ENCODE data around the gene TKTL2.
A peak's percentile ranks its signal among the peaks of the same experiment; 100 is the strongest.

TKTL2 gene

DNA sequence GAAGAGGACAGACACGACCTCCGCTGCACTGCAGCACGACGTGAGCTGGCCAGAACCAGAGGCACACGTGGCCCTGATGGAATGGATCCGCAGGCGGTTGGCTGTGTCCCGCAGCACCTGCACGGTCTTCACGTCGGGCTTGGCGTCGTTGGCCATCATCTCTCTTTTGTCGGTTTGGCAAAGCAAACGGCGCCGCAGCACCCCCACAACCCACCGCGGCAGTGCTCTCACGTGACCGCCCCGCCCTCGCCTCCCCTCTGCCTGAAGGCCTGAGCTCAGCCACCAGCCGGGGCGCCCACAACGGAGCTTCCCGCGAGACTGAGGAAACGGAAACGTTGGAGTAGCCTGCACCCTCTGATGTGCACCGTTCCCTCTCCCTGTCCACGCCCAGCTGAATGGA lies at the start of gene TKTL2:
TSS of gene TKTL2 (minus strand) at position 179 of the 400 bp plus-strand sequence. CDS start at position 159, 20 bp downstream.
- DNase-seq (ENCODE audit: low read depth in 2 of 2), result no peak

DNA sequence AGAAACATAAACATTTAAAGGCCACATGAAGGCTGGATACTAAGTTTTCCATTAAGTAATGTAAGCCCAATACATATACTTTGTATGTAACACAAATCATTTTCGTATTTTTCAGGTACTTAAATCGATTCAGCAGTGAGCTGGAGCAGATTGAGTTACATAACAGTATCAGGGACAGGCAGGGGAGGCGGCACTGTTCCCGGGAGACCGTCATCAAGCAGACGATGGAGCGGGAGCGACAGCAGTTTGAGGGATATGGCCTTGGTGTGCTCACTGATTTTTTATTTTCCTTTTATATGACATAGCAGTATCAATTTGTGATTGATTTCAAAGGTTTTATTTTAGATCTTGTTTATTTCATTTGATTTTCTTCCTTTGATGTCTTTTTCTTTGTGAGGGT lies 41.6 kb upstream of the TKTL2 start:
- no peak for DNase-seq (ENCODE audit: low read depth in 2 of 2)

GRCh38 chr4:163505374-163505773 lies 31.8 kb upstream of the TKTL2 start:
- no peak for DNase-seq (ENCODE audit: low read depth in 2 of 2)

- no peak for DNase-seq (ENCODE audit: low read depth in 2 of 2)
These were observed 27.0 kb upstream of the TKTL2 start for GRCh38 chr4:163500586-163500985.

GRCh38 chr4:163495900-163496299 lies 22.3 kb upstream of the TKTL2 start:
- no peak for DNase-seq (ENCODE audit: low read depth in 2 of 2)

GRCh38 chr4:163494360-163495241 lies 21.0 kb upstream of the TKTL2 start, which contains the start of gene TMA16:
Gene TMA16, plus strand, starts transcription at chr4:163494690. Its CDS starts 112 bp downstream, at chr4:163494802.
- peak; percentile 71 to 72 for DNase-seq (ENCODE audit: low read depth in 2 of 2)

DNA sequence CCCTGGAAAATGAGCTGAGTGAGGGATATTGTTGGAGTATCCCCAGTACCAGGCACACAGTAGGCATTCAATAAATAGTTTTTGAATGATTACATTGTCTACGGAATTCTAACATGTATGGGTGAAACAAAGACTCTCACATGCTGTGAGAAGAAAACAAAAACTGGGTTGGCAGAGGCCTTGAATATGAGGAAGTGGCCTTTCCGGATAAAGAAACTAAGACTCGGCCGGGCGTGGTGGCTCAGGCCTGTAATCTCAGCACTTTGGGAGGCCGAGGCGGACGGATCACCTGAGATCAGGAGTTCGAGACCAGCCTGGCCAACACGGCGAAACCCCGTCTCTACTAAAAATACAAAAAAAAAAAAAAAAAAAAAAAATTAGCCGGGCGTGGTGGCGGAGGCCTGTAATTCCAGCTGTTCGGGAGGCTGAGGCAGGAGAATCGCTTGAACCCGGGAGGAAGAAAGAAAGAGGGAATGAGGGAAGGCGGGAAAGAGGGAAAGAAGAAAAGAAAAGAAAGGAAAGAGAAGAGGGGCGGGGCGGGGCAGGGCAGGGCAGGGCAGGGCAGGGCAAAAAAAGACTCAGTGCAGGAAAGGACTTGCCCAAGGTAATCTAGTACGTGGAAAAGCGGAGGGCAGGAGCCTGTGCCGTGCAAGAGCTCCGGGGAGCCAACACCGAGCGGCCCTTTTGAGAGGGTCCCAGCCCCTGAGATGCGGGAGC lies 20.2 kb upstream of the TKTL2 start:
- no peak for DNase-seq (ENCODE audit: low read depth in 2 of 2)

- no peak for DNase-seq (ENCODE audit: low read depth in 2 of 2)
These were observed 19.5 kb upstream of the TKTL2 start for GRCh38 chr4:163492951-163493504.

DNA sequence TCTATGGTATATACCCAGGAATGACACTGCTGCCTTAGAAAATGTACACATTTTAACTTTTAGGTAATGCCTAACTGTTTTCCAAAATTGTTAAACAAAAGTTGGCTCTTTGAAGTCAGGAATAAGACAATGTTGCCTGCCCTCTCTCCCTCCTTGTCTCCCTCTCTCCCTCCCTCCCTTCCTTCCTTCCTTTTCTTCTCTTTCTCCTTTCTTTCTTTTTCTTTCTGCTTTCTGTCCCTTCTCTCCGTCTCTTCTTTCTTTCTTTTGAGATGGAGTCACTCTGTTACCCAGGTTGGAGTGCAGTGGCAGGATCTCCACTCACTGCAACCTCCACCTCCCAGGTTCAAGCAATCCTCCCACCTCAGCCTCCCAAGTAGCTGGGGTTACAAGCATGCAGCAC lies 16.4 kb upstream of the TKTL2 start:
- DNase-seq (ENCODE audit: low read depth in 2 of 2), result no peak

DNA sequence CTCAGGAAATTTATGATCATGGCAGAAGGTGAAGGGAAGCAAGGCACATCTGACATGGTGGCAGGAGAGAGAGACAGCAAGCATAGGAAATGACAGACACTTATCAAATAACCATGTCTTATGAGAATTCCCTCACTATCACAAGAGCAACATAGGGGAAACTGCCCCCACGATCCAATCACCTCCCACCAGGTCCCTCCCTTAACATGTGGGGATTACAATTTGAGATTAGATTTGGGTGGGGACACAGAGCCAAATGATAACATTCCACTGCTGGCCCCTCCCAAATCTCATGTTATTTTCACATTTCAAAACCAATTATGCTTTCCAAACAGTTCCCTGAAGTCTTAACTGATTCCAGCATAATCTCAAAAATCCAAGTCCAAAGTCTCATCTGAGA lies 12.8 kb upstream of the TKTL2 start:
- DNase-seq (ENCODE audit: low read depth in 2 of 2), result no peak

- DNase-seq (ENCODE audit: low read depth in 2 of 2), result no peak
These were observed 12.0 kb upstream of the TKTL2 start for GRCh38 chr4:163485589-163485988.

DNA sequence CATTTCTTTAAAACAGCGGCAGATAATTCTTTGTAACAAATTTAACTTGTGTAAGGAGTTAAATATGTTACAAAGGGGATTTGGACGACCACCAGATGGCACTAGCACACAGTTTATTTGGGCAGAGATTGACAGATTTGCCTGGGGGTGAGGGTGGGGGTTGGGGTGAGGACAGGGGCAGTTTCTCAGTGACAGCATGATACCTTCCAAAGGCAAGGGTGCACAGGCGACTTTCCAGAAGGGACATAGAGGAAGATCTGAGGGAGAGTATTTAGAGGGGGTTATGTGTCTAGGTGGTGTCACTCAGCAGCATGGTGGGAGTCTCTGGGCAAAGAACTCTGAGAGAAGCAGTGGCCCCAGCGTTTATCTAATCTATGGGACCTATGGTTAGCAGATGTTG lies 11.4 kb upstream of the TKTL2 start:
- DNase-seq (ENCODE audit: low read depth in 2 of 2), result peak; percentile 6 to 29

DNA sequence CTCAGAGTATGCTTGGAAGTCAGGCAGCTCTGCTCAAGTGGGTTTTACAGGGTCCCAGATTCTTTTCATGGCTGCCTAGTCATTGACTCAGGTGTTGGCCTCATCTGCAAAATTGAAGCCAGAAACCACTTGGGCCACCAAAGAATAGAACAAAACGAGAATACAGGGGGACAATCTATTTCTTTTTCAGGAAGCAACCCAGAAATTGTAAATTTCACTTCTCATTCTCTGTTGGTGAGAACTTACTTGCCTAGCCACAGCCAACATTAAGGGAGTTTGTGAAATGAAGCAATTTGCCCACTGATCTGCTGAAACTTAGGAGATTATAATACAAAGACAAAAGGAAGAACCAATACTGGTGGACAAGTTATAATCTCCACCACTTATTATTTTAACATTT lies 8.6 kb upstream of the TKTL2 start:
- DNase-seq (ENCODE audit: low read depth in 2 of 2), result no peak

GRCh38 chr4:163476761-163477438 lies 3.3 kb upstream of the TKTL2 start:
- no peak for DNase-seq (ENCODE audit: low read depth in 2 of 2)

GRCh38 chr4:163474027-163474426 lies 473 bp upstream of the TKTL2 start:
- DNase-seq (ENCODE audit: low read depth in 2 of 2), result no peak

GRCh38 chr4:163473130-163473529 lies 424 bp downstream of the TKTL2 start:
- no peak for DNase-seq (ENCODE audit: low read depth in 2 of 2)

GRCh38 chr4:163470391-163470790 lies 3.2 kb downstream of the TKTL2 start:
- no peak for DNase-seq (ENCODE audit: low read depth in 2 of 2)

DNA sequence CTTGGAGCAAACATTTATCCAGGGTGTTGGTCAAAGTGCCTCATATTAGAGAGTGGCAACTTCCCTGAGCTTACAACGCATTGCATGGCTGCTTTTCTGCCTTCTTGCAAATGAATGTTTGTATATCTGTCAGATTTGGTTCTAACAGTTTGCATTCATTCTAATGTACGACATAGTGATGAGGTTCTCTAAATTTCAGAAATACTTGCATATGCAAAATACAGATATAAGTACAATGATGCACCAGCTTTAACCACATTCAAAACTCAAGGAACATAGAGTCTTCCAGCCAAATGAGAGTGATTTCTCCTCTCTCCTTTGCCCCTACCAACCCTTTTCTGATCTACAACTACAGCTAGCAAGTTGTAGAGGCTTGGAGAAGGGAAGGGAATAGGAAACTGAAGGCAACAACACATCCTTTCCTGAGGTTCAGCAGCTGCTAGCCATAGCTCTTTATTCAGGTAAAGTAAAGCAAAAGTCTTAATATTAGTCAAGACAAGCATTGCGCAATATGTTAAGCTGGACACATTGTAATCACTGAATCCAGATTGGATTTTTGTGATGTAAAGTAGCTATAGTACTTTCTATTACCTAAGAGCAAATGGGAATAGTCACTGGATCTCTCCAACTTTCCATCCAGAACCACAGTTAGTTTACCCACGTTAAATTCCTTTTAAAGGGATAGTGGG lies 6.3 kb downstream of the TKTL2 start:
- no peak for DNase-seq (ENCODE audit: low read depth in 2 of 2)

DNA sequence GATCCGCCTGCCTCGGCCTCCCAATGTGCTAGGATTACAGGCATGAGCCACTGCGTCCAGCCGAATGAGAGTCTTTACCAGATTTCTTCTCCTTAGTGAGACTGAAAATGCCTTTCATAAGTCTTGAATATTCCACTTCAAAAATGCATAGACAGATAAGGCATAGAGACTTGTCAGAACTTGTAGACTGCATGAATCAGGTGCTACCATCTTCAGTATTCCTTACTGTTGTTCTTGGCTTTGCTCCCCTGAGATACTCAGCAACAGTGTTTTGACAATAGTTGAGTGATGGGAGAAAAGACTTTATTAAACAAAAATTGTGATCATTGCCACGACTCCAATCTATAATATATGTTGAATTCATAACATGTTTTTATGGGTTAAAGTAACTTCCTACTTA lies 11.0 kb downstream of the TKTL2 start:
- no peak for DNase-seq (ENCODE audit: low read depth in 2 of 2)

DNA sequence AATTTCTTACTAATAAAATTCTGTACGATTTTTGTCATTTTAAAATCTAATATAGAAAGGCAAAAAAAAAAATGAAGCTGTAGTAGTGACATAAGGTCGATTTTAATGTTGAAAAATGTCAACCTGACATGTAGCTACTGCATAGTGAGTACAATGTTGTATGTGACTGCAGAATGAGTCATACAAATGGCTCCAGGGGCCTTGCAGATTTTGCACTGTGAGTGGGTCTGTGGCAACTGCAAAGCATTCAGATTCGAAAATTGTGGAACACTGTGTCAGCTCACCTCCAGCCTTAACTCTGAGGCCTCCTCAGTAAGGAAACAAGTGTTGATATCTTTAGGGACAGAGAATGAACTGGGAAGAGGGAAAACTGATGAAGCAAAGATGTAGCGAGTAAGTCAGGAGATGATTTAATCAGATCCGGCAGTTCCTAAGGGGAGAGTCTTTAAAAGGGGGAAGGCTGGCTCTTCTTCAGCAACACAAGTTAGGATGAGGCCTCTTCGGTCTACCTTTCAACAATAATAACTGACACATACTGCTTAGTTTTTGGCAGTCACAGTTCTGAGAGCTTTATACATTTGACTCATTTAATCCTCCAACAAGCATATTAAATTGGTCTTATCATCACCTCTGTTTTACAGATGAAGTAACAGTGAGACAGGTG lies 24.9 kb downstream of the TKTL2 start:
- DNase-seq (ENCODE audit: low read depth in 2 of 2), result no peak

- DNase-seq (ENCODE audit: low read depth in 2 of 2), result no peak
These were observed 26.1 kb downstream of the TKTL2 start for GRCh38 chr4:163447481-163447880.
